Measurements from ENCODE around the gene NCR3LG1.

The NCR3LG1 gene

GRCh38 chr11:17391493-17392355 lies 40.1 kb downstream of the NCR3LG1 start:
- in situ Hi-C loops (cut with MboI; ENCODE audit: low sequenced_read_pairs): loop anchor here (10.0 kb wide), 1 partner anchor 103 kb away; no protein-coding TSS in a partner anchor

- in situ Hi-C loops (cut with MboI; ENCODE audit: low sequenced_read_pairs): loop anchor here (10.0 kb wide), 1 partner anchor 102 kb away; no protein-coding TSS in a partner anchor
Measured at GRCh38 chr11:17392872-17393271, 41.3 kb downstream of the NCR3LG1 start.

- in situ Hi-C loops (cut with MboI; ENCODE audit: low sequenced_read_pairs): loop anchor here (10.0 kb wide), 1 partner anchor 101 kb away; no protein-coding TSS in a partner anchor
Measured at GRCh38 chr11:17393472-17393871, 41.9 kb downstream of the NCR3LG1 start.

- in situ Hi-C loops (cut with MboI; ENCODE audit: low sequenced_read_pairs): loop anchor here (10.0 kb wide), 1 partner anchor 100 kb away; no protein-coding TSS in a partner anchor
Measured at GRCh38 chr11:17394743-17395390, 43.3 kb downstream of the NCR3LG1 start.

- in situ Hi-C loops (cut with MboI; ENCODE audit: low sequenced_read_pairs): loop anchor here (10.0 kb wide), 1 partner anchor 99 kb away; no protein-coding TSS in a partner anchor
Measured at GRCh38 chr11:17395554-17395961, 44.0 kb downstream of the NCR3LG1 start.

GRCh38 chr11:17395978-17396377 lies 44.4 kb downstream of the NCR3LG1 start:
- in situ Hi-C loops (cut with MboI; ENCODE audit: low sequenced_read_pairs): loop anchor here (10.0 kb wide), 1 partner anchor 99 kb away; no protein-coding TSS in a partner anchor

GRCh38 chr11:17396598-17397310 lies 45.2 kb downstream of the NCR3LG1 start:
- in situ Hi-C loops (cut with MboI; ENCODE audit: low sequenced_read_pairs): loop anchor here (10.0 kb wide), 1 partner anchor 98 kb away; no protein-coding TSS in a partner anchor

- in situ Hi-C loops (cut with MboI; ENCODE audit: low sequenced_read_pairs): loop anchor here (10.0 kb wide), 1 partner anchor 97 kb away; no protein-coding TSS in a partner anchor
Measured at GRCh38 chr11:17397311-17398002, 45.9 kb downstream of the NCR3LG1 start.

- in situ Hi-C loops (cut with MboI; ENCODE audit: low sequenced_read_pairs): loop anchor here (10.0 kb wide), 1 partner anchor 96 kb away; no protein-coding TSS in a partner anchor
Measured at GRCh38 chr11:17399236-17399635, 47.6 kb downstream of the NCR3LG1 start.

- in situ Hi-C loops (cut with MboI; ENCODE audit: low sequenced_read_pairs): no loop called here
Measured at GRCh38 chr11:17400048-17400775, 48.6 kb downstream of the NCR3LG1 start.

- in situ Hi-C loops (cut with MboI; ENCODE audit: low sequenced_read_pairs): no loop called here
Measured at GRCh38 chr11:17401316-17401715, 49.7 kb downstream of the NCR3LG1 start.

GRCh38 chr11:17401841-17402240 lies 50.2 kb downstream of the NCR3LG1 start:
- in situ Hi-C loops (cut with MboI; ENCODE audit: low sequenced_read_pairs): no loop called here

- in situ Hi-C loops (cut with MboI; ENCODE audit: low sequenced_read_pairs): no loop called here
Measured at GRCh38 chr11:17402486-17402885, 50.9 kb downstream of the NCR3LG1 start.

- in situ Hi-C loops (cut with MboI; ENCODE audit: low sequenced_read_pairs): no loop called here
Measured at GRCh38 chr11:17403980-17404759, 52.6 kb downstream of the NCR3LG1 start.

GRCh38 chr11:17405232-17406005 lies 53.8 kb downstream of the NCR3LG1 start:
- in situ Hi-C loops (cut with MboI; ENCODE audit: low sequenced_read_pairs): no loop called here

GRCh38 chr11:17406082-17406817 lies 54.6 kb downstream of the NCR3LG1 start:
- in situ Hi-C loops (cut with MboI; ENCODE audit: low sequenced_read_pairs): no loop called here

- in situ Hi-C loops (cut with MboI; ENCODE audit: low sequenced_read_pairs): no loop called here
Measured at GRCh38 chr11:17406818-17407149, 55.2 kb downstream of the NCR3LG1 start.
